ENCODE results near the gene CECR2.

- TF ChIP-seq CTCF (IDR thresholded peaks at IDR 0.05), result no peak
- no peak for TF ChIP-seq POLR2A (IDR thresholded peaks at IDR 0.05)
Observed at GRCh38 chr22:17352798-17353197, 16.5 kb upstream of the CECR2 start.
